ENCODE data around the gene DTX3. TPM values are rescaled to one million over a fixed set of nuclear protein-coding genes. Genes with fewer than 3 reads are reported as not detected.

Gene DTX3
- total RNA-seq, 1 donor from 2014 or later, result 26.0 TPM

- DNase-seq (no peak), ATAC-seq (no peak)
- no peaks in the 10 kb centered on the region for H3K27me3 ChIP-seq
- H3K4me3 ChIP-seq, result no peak overlapping the region
- no peak for TF ChIP-seq CTCF (IDR thresholded peaks at IDR 0.05)
- intact Hi-C loops (cut with DNase I), result loop anchor here (5.0 kb wide), 1 partner anchor 42 kb away; no protein-coding TSS in a partner anchor
- H3K36me3 ChIP-seq, result no peaks in the 10 kb centered on the region
- no peaks in the 10 kb centered on the region for H3K9me3 ChIP-seq
- H3K4me1 ChIP-seq, result no peaks in the 10 kb centered on the region
- no peak overlapping the region for H3K27ac ChIP-seq
These were observed 24.2 kb upstream of the DTX3 start for GRCh38 chr12:57580466-57580795.

- TF ChIP-seq CTCF (IDR thresholded peaks at IDR 0.05), result no peak
- Histone ChIP-seq H3K27ac (no peak overlapping the region), H3K4me1 (no peaks in the 10 kb centered on the region), H3K27me3 (no peaks in the 10 kb centered on the region), H3K4me3 (no peak overlapping the region), H3K9me3 (no peaks in the 10 kb centered on the region), H3K36me3 (no peaks in the 10 kb centered on the region)
- DNase-seq (no peak), ATAC-seq (no peak)
- intact Hi-C loops (cut with DNase I), result loop anchor here (5.0 kb wide), 1 partner anchor 40 kb away; no protein-coding TSS in a partner anchor
These were observed 22.8 kb upstream of the DTX3 start for GRCh38 chr12:57581802-57582201.

- H3K4me3 ChIP-seq, result no peak overlapping the region
- H3K4me1 ChIP-seq, result no peaks in the 10 kb centered on the region
- intact Hi-C loops (cut with DNase I), result loop anchor here (5.0 kb wide), 1 partner anchor 40 kb away; no protein-coding TSS in a partner anchor
- DNase-seq (no peak), ATAC-seq (no peak)
- no peak overlapping the region for H3K27ac ChIP-seq
- H3K36me3 ChIP-seq, result no peaks in the 10 kb centered on the region
- TF ChIP-seq CTCF (IDR thresholded peaks at IDR 0.05), result no peak
- no peaks in the 10 kb centered on the region for H3K27me3 ChIP-seq
- no peaks in the 10 kb centered on the region for H3K9me3 ChIP-seq
These were observed 22.2 kb upstream of the DTX3 start for GRCh38 chr12:57582440-57582839.

GRCh38 chr12:57583008-57583831 is 21.4 kb upstream of the DTX3 start:
- peak; percentile 97 for ATAC-seq
- intact Hi-C loops (cut with DNase I), result loop anchor here (5.0 kb wide), 1 partner anchor 39 kb away; no protein-coding TSS in a partner anchor
- H3K4me1 ChIP-seq, result no peaks in the 10 kb centered on the region
- no peaks in the 10 kb centered on the region for H3K36me3 ChIP-seq
- no peak overlapping the region for H3K4me3 ChIP-seq
- TF ChIP-seq CTCF (IDR thresholded peaks at IDR 0.05), result peak; percentile 93
- H3K27me3 ChIP-seq, result no peaks in the 10 kb centered on the region
- no peaks in the 10 kb centered on the region for H3K9me3 ChIP-seq
- no peak for DNase-seq
- no peak overlapping the region for H3K27ac ChIP-seq

- no peaks in the 10 kb centered on the region for H3K36me3 ChIP-seq
- H3K9me3 ChIP-seq, result no peaks in the 10 kb centered on the region
- DNase-seq (no peak), ATAC-seq (no peak)
- no peak overlapping the region for H3K4me3 ChIP-seq
- no peaks in the 10 kb centered on the region for H3K4me1 ChIP-seq
- no peak for TF ChIP-seq CTCF (IDR thresholded peaks at IDR 0.05)
- no peaks in the 10 kb centered on the region for H3K27me3 ChIP-seq
- no peak overlapping the region for H3K27ac ChIP-seq
- intact Hi-C loops (cut with DNase I), result loop anchor here (5.0 kb wide), 1 partner anchor 38 kb away; no protein-coding TSS in a partner anchor
These were observed 20.6 kb upstream of the DTX3 start for GRCh38 chr12:57584050-57584449.

Data from upper lobe of right lung (tissue), 1 donor.